ENCODE results near the gene VASN.

Gene VASN

DNA sequence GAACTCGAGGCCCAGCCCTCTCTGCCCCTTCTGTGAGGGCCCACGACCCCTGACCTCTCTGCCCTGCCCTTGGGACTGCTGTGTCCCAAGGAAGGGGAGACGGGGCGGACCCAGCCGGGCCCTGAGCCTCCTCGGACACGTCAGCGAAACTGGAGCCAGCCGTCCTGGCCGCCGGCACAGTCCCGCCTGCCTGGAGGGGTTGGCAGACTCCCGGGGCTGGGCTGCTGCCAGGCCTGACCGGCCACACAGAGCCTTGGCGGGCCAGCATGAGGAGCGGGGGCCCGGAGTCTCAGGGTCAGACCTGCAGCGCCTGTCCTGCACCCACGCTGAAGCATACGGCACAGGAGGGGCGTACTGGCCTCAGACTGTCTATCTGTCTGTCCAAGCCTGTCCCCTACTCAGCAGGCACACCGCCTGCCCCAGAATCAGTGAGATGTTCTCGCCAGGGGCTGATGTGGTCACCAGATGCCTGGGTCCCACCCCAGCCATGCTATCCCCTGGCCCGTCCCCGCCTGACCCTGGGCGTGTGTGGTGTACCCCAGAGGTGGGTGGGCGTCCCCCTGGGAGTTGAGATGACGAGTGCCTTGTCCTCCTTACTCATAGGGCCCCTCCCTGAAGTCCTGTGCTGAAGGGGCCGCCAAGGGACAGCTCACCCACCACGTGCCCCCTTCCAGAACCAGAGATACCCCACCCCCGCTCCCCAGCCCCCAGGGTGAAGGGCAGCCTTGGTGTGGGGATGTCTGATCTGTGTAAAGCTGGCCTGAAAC is 4.7 kb downstream of the VASN start:
- TF ChIP-seq Cebpa-rat (IDR thresholded peaks at IDR 0.05), result no peak
- Histone ChIP-seq H3K27ac (peak overlapping the region in 4 of 11 experiments; percentile 16 to 46 (median 34); a peak in 6 of 22 replicates), H3K4me1 (peaks cover 69 to 94% (median 84%) of the 10 kb centered on the region in 10 experiments), H3K9me3 (replicated peaks in 1 of 11) (no peaks in the 10 kb centered on the region), H3K4me3 (no peak overlapping the region), H3K4me2 (peak overlapping the region in 10 of 11 experiments; percentile 32 to 100 (median 59); a peak in 19 of 22 replicates), H3K27me3 (no peaks in the 10 kb centered on the region), H3K9ac (peak overlapping the region in 6 of 11 experiments; percentile 5 to 41 (median 28); a peak in 7 of 22 replicates), H3K36me3 (peaks cover 6 to 52% (median 20%) of the 10 kb centered on the region in 11 experiments; a peak in 18 of 22 replicates), H4K20me1 (peaks cover 86 to 99% (median 97%) of the 10 kb centered on the region in 11 experiments)

DNA sequence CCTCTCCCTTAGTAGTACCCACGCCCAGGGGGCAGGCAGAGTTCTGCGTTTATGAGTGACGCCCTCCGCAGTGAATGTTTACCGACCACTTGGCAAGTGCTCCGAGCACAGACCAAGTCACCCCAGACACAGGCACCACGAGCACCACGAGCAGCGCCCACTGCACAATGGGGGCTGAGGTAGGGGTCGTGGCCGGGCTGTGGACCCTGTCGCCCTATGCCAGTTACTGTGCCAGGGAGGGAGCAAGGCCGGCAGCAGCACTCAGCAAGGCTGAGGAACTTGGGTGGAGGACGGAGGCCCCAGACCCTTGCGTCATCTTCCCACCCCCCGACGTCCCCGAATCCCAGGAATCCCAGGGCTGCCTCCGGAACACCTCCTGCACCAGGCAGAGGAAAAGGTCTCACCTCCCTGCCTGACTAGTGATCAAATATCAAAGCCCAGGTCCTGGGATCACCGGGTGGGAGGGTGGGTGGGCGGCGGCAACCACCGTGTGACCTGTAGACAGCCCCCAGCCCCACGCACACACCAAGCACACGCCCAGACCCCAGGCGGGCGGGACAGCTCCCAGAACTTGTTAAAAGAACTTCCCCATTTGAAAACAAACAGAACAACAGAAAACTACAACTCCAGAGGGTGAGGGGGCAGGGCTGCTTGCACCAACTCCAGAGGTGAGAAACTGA is 5.4 kb downstream of the VASN start:
- peak overlapping the region in 8 of 11 experiments; percentile 16 to 66 (median 57); a peak in 9 of 22 replicates for H3K4me2 ChIP-seq
- H3K4me3 ChIP-seq, result no peak overlapping the region
- peak overlapping the region in 4 of 11 experiments; percentile 26 to 59 (median 52); a peak in 9 of 22 replicates for H3K27ac ChIP-seq
- H3K27me3 ChIP-seq, result no peaks in the 10 kb centered on the region
- no peak for TF ChIP-seq Cebpa-rat (IDR thresholded peaks at IDR 0.05)
- H3K4me1 ChIP-seq, result peaks cover 65 to 86% (median 77%) of the 10 kb centered on the region in 10 experiments
- H3K36me3 ChIP-seq, result peaks cover 12 to 59% (median 27%) of the 10 kb centered on the region in 11 experiments; a peak in 18 of 22 replicates
- no peaks in the 10 kb centered on the region for H3K9me3 ChIP-seq (replicated peaks in 1 of 11)
- H4K20me1 ChIP-seq, result peaks cover 83 to 99% (median 97%) of the 10 kb centered on the region in 11 experiments
- peak overlapping the region in 8 of 11 experiments; percentile 4 to 53 (median 42); a peak in 8 of 22 replicates for H3K9ac ChIP-seq

DNA sequence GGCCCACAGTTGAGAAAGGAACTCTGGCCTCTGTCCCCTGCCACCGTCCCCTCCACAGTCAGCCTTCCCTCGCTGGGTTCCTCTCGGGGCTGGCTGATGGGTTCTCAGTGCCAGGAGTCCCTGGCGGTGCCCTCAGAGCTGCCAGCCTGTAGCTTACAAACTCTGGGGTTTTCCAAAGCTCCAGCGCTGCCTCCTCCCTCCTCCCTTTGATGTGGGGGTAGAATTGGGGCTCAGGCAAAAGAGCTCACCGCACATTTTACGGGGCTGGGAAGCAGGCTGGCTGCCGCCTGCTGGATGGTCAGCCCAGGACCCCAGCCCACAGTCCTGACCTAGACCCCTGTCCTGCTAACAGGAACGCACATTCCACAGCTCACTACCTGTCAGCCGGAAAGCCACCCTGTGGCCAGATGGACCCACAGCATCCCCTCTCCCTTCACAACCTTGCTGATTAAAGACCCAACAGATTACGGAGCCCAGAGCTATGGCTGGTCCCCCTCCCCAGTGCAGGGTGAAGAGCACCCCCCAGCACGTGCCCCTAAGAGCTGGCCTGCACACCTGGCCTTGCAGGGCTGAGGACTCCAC is 6.0 kb downstream of the VASN start:
- H3K9me3 ChIP-seq (replicated peaks in 1 of 11), result no peaks in the 10 kb centered on the region
- peak overlapping the region in 9 of 11 experiments; percentile 4 to 53 (median 39); a peak in 10 of 22 replicates for H3K9ac ChIP-seq
- no peaks in the 10 kb centered on the region for H3K27me3 ChIP-seq
- H3K4me3 ChIP-seq, result no peak overlapping the region
- peaks cover 77 to 99% (median 97%) of the 10 kb centered on the region in 11 experiments for H4K20me1 ChIP-seq
- peak overlapping the region in 5 of 11 experiments; percentile 19 to 59 (median 49); a peak in 8 of 22 replicates for H3K27ac ChIP-seq
- no peak for TF ChIP-seq Cebpa-rat (IDR thresholded peaks at IDR 0.05)
- H3K4me1 ChIP-seq, result peaks cover 60 to 81% (median 72%) of the 10 kb centered on the region in 10 experiments
- peaks cover 15 to 65% (median 33%) of the 10 kb centered on the region in 11 experiments; a peak in 20 of 22 replicates for H3K36me3 ChIP-seq
- H3K4me2 ChIP-seq, result peak overlapping the region in 9 of 11 experiments; percentile 5 to 63 (median 19); a peak in 12 of 22 replicates

DNA sequence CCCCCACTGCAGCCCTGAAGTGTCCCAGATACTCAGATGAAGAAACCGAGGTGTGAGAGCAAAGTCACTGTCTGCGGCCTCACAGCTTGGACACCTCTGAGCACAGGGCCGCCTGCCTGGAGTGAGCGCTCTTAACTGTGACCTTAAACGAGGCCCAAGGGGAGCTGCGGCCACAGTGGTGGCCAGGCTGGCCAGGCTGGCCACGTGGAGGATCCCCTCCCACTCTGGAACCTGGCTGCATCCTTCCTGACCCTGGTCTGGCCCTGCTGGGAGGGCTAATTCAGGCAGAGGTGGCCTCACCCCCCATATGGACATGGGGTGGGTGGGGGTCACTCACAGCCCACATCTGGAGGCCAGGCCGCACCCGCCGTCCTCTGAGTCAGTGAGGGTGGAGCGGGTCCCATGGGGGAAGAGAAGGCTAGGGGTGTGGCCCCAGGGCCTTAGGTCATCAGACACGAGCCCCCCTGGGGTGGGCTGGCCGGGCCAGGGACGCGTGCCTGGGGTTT is 6.6 kb downstream of the VASN start:
- peak overlapping the region in 7 of 11 experiments; percentile 9 to 53 (median 39); a peak in 11 of 22 replicates for H3K9ac ChIP-seq
- peaks cover 15 to 71% (median 39%) of the 10 kb centered on the region in 11 experiments; a peak in 20 of 22 replicates for H3K36me3 ChIP-seq
- no peaks in the 10 kb centered on the region for H3K27me3 ChIP-seq
- no peak overlapping the region for H3K4me3 ChIP-seq
- no peak for TF ChIP-seq Cebpa-rat (IDR thresholded peaks at IDR 0.05)
- H4K20me1 ChIP-seq, result peaks cover 75 to 99% (median 97%) of the 10 kb centered on the region in 11 experiments
- H3K27ac ChIP-seq, result peak overlapping the region in 4 of 11 experiments; percentile 19 to 59 (median 40); a peak in 5 of 22 replicates
- H3K4me2 ChIP-seq, result peak overlapping the region in 6 of 11 experiments; percentile 16 to 63 (median 57); a peak in 12 of 22 replicates
- no peaks in the 10 kb centered on the region for H3K9me3 ChIP-seq (replicated peaks in 1 of 11)
- peaks cover 60 to 81% (median 70%) of the 10 kb centered on the region in 10 experiments for H3K4me1 ChIP-seq

DNA sequence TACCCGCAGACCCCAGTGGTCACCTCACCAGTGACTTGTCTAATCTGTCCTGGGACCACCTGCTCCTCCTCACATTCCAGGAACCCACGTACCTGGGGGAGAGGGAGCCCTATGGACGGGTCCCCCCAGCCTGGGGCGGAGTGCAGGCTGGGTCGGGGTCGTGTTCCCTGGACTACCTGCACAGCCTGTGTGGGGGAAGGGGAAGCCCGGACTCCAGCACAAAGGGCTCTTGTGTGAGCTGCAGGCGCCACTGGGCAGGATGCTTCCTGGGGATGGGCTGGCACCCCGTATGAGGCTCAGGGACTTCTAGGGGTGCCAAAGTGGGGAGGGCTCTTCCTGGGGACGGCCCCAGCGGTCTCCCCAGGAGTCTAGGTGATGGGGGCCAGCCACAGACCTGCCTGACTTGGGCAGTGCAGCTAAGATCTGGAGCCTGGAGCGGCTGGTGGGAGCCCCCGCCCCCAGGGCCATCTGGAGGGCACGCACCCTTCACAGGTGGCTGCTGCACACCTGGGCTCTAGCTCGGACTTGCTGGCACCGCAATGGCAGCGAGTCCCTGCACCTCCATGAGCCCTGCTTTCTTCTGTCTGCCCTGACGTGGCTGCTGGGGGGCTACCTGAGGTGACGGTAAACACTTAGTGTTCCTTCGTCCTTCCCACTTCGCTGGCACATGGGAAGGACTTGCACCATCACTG is 7.5 kb downstream of the VASN start:
- Histone ChIP-seq H3K4me2 (peak overlapping the region in 4 of 11 experiments; percentile 16 to 63 (median 58); a peak in 6 of 22 replicates), H3K9ac (peak overlapping the region in 5 of 11 experiments; percentile 9 to 33 (median 17); a peak in 5 of 22 replicates), H3K27ac (no peak overlapping the region), H3K9me3 (replicated peaks in 1 of 11) (no peaks in the 10 kb centered on the region), H3K36me3 (peaks cover 15 to 80% (median 45%) of the 10 kb centered on the region in 11 experiments; a peak in 21 of 22 replicates), H3K4me3 (no peak overlapping the region), H3K4me1 (peaks cover 59 to 82% (median 69%) of the 10 kb centered on the region in 10 experiments), H4K20me1 (peaks cover 77 to 99% (median 97%) of the 10 kb centered on the region in 11 experiments), H3K27me3 (no peaks in the 10 kb centered on the region)
- no peak for TF ChIP-seq Cebpa-rat (IDR thresholded peaks at IDR 0.05)

DNA sequence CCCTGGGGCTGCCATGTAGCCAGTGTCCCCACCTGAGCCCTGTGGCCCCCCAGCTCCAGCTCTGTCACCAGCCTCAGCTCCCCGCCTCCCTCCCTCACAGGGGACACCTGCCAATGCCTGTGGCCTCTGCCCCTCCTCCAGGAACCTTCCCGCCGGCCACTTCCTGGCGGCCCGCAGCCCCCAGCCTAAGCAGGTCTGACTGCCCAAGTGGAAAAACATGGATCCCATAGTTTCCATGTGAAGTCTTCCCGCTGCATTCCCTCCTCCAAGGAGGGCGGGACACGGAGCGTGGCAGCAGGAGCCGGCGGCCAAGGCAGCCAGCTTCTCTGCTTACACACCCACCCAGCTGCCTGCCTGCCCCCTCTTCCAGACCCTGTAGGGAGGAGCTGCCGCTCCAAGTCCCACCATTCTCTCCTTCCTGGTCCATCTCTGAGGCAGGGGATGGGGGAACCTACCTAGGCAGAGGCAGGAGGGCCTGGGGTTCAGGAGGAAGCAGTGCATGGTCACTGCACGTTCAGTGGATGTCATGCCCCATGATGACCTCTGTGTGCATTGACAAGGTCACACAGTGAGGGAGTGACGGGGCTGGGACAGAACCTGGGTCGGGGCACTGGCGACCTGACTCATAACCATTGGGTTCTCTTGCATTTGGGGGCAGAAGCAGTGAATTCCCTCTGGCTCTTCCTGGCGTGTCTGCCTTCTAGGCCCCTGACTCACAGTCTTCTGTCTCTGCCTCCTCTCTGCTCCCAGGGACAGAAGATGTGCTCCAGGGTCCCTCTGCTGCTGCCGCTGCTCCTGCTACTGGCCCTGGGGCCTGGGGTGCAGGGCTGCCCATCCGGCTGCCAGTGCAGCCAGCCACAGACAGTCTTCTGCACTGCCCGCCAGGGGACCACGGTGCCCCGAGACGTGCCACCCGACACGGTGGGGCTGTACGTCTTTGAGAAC is 8.7 kb downstream of the VASN start:
- peak overlapping the region in 4 of 11 experiments; percentile 2 to 36 (median 22); a peak in 4 of 22 replicates for H3K27ac ChIP-seq
- H3K4me3 ChIP-seq, result no peak overlapping the region
- peaks cover 15 to 85% (median 56%) of the 10 kb centered on the region in 11 experiments; a peak in 21 of 22 replicates for H3K36me3 ChIP-seq
- peaks cover 68 to 99% (median 97%) of the 10 kb centered on the region in 11 experiments for H4K20me1 ChIP-seq
- H3K27me3 ChIP-seq, result no peaks in the 10 kb centered on the region
- no peak overlapping the region; a peak in 2 of 22 replicates for H3K9ac ChIP-seq
- H3K4me2 ChIP-seq, result 0 out of 22 replicates have a peak overlapping the region, but pooled peaks of 1 of the 11 experiments have one; percentile 2
- H3K4me1 ChIP-seq, result peaks cover 46 to 82% (median 69%) of the 10 kb centered on the region in 10 experiments
- no peaks in the 10 kb centered on the region for H3K9me3 ChIP-seq (replicated peaks in 1 of 11)
- TF ChIP-seq Cebpa-rat (IDR thresholded peaks at IDR 0.05), result no peak

Data from BLaER1 treated with 17β-estradiol and CSF1 and Interleukin-3, amounts not matched to agents 10 nM and 100 nM (cell line).